HEK293T (cell line): ENCODE measurements around the gene KIF5A.

Source experiments
- BHLHE40 ChIP-seq: fragments of 450-650 bp; IDR thresholded peaks from 2 replicates; pipeline ENCODE4 v1.6.1; 2016; ENCODE audit warnings: mild to moderate bottlenecking, moderate library complexity, borderline replicate concordance
- ELF4 ChIP-seq: fragments of 450-650 bp; IDR thresholded peaks from 2 replicates; pipeline ENCODE4 v1.6.1; 2017; ENCODE audit warnings: antibody characterized with exemption
- FOXA1 ChIP-seq: fragments of 450-650 bp; IDR thresholded peaks from 2 replicates; pipeline ENCODE4 v1.6.1; 2016; ENCODE audit warnings: mild to moderate bottlenecking
- LEF1 ChIP-seq: fragments of 450-650 bp; IDR thresholded peaks from 2 replicates; pipeline ENCODE4 v1.6.1; 2017; ENCODE audit warnings: mild to moderate bottlenecking, borderline replicate concordance
- SP1 ChIP-seq: fragments of 450-650 bp; IDR thresholded peaks from 2 replicates; pipeline ENCODE4 v1.6.1; 2017

DNA sequence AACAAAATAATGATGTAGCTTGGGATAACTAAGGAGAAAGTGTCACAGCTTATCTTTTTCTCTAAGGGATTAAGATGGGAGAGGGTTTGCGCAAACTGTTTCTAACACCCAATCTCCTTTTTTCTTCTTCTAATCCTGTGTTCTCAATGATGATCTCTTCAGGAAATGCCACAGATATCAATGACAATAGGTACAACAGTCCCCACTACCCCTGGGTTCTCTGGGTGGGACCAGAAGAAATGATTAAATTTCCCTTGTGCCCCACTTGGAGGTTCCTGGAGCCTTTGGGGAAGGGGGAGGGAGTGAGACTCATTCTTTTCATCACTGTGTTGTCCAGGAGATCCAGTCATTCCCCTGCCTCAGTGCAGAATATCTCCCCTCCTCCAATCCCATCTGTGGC lies 32.6 kb downstream of the KIF5A start:
- TF ChIP-seq FOXA1 (no peak), LEF1 (no peak), SP1 (no peak), BHLHE40 (no peak), ELF4 (no peak)
